ENCODE results near the gene KCNH1. TPM values are rescaled to one million over a fixed set of nuclear protein-coding genes. Genes with fewer than 3 reads are reported as not detected.
"Not testable (repeated sequence)": the region's sequence is repeated elsewhere in the genome, so short reads cannot be mapped to it uniquely, and the experiment has no call there.

Gene KCNH1
- polyA plus RNA-seq, 1 of the 3 experiments (the other 2 are of a cell fraction): 0.08 TPM

DNA sequence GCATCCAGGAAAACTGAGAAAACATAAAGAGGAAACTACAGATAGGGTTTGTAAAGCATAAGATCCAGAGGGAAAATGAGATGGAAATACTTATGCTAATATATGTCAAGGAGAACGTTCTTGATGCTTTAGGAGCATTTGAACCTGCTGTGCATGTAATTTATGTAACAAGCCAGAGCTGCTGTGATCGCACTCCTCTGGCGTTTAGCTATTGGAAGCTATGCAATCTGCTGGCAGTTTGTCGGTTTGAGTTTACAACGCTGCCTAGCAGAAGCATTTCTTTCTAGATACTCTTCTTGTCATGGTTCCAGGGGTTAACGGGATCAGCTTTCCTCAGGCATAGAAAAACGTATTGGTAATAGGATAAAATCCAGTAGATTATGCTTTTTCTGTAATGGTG, 182.7 kb downstream of the KCNH1 start:
- Histone ChIP-seq H3K4me2 (no peak overlapping the region), H3K4me1 (ENCODE audit: control insufficient read depth in 1 of 2, insufficient read depth in 2 of 2, low read depth in 1 of 2, low read length in 1 of 2) (peaks cover 0 to 8% of the 10 kb centered on the region in 2 experiments; a peak in 2 of 4 replicates), H3K9me3 (no peaks in the 10 kb centered on the region), H3K9me2 (no peaks in the 10 kb centered on the region), H3F3A (replicated peaks; ENCODE audit: insufficient read depth) (no peaks in the 10 kb centered on the region), H3K27ac (ENCODE audit: low read depth in 2 of 2, low read length in 1 of 2) (no peak overlapping the region), H3K4me3 (ENCODE audit: low read depth in 2 of 2, low read length in 1 of 2) (no peak overlapping the region), H3K27me3 (ENCODE audit: insufficient read depth) (no peaks in the 10 kb centered on the region), H3K79me2 (ENCODE audit: insufficient read depth) (no peaks in the 10 kb centered on the region), H2AFZ (ENCODE audit: low read depth) (no peak overlapping the region), H4K20me1 (ENCODE audit: insufficient read depth) (no peaks in the 10 kb centered on the region), H3K36me3 (replicated peaks in 1 of 2; ENCODE audit: control insufficient read depth in 1 of 2, insufficient read depth in 2 of 2, low read length in 1 of 2) (no peaks in the 10 kb centered on the region), H3K9ac (no peak overlapping the region)
- 58% methylated on average over 7 of the region's 7 CpGs for WGBS (ENCODE audit: low lambda C conversion rate)
- no peak for DNase-seq
- TF ChIP-seq SIN3A (IDR thresholded peaks at IDR 0.05; ENCODE audit: borderline replicate concordance, low read depth, low read length) (no peak), EZH2phosphoT487 (IDR thresholded peaks at IDR 0.05; ENCODE audit: borderline replicate concordance, low read depth) (no peak), RXRA (IDR thresholded peaks at IDR 0.05; ENCODE audit: borderline replicate concordance, low read depth) (no peak), TAF1 (IDR thresholded peaks at IDR 0.05; ENCODE audit: borderline replicate concordance, low read depth, low read length) (no peak)
- TF ChIP-seq, protein P1, sequence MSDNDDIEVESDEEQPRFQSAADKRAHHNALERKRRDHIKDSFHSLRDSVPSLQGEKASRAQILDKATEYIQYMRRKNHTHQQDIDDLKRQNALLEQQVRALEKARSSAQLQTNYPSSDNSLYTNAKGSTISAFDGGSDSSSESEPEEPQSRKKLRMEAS (IDR thresholded peaks at IDR 0.05; ENCODE audit: low read depth): no peak
- POLR2A ChIA-PET: no interaction called here
- CTCF ChIA-PET: interaction anchor here (0.8 to 1.0 kb wide), 3 partner anchors 182 to 367 kb away, joined by 3 to 4 read pairs (median 4); partner anchors contain the start of gene KCNH1

DNA sequence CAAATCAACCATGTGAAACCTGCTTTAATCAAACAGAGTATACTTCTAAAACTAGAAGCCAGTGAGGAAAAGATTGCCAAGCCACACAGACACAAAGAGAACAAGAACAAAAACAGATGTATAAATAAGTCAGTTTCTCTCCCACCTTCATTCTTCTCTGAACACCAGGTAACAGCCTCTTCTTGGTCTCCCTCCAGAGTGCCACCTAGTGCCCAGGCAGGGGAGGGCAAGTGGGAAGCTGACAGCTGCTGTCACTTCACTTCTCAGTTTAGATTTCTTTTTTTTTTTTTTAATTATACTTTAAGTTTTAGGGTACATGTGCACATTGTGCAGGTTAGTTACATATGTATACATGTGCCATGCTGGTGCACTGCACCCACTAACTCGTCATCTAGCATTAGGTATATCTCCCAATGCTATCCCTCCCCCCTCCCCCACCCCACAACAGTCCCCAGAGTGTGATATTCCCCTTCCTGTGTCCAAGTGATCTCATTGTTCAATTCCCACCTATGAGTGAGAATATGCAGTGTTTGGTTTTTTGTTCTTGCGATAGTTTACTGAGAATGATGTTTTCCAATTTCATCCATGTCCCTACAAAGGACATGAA, 183.9 kb downstream of the KCNH1 start:
- H4K20me1 ChIP-seq (ENCODE audit: insufficient read depth); H3K36me3 ChIP-seq (replicated peaks in 1 of 2; ENCODE audit: control insufficient read depth in 1 of 2, insufficient read depth in 2 of 2, low read length in 1 of 2); H3K4me2 ChIP-seq; H3K9ac ChIP-seq; H3K27ac ChIP-seq (ENCODE audit: low read depth in 2 of 2, low read length in 1 of 2); H3K9me3 ChIP-seq; H3K9me2 ChIP-seq; H3K4me3 ChIP-seq (ENCODE audit: low read depth in 2 of 2, low read length in 1 of 2); H3K79me2 ChIP-seq (ENCODE audit: insufficient read depth); H2AFZ ChIP-seq (ENCODE audit: low read depth); H3K27me3 ChIP-seq (ENCODE audit: insufficient read depth); H3K4me1 ChIP-seq (ENCODE audit: control insufficient read depth in 1 of 2, insufficient read depth in 2 of 2, low read depth in 1 of 2, low read length in 1 of 2); H3F3A ChIP-seq (replicated peaks; ENCODE audit: insufficient read depth): not testable (repeated sequence)
- POLR2A ChIA-PET: interaction anchor here (1.4 kb wide), 1 partner anchor 40 kb away, joined by 3 read pairs; no protein-coding TSS in a partner anchor
- CTCF ChIA-PET: interaction anchor here (0.8 to 3.6 kb wide), 12 partner anchors 9 to 368 kb away, joined by 3 to 18 read pairs (median 4); partner anchors contain the start of gene KCNH1
- TF ChIP-seq, protein P2, sequence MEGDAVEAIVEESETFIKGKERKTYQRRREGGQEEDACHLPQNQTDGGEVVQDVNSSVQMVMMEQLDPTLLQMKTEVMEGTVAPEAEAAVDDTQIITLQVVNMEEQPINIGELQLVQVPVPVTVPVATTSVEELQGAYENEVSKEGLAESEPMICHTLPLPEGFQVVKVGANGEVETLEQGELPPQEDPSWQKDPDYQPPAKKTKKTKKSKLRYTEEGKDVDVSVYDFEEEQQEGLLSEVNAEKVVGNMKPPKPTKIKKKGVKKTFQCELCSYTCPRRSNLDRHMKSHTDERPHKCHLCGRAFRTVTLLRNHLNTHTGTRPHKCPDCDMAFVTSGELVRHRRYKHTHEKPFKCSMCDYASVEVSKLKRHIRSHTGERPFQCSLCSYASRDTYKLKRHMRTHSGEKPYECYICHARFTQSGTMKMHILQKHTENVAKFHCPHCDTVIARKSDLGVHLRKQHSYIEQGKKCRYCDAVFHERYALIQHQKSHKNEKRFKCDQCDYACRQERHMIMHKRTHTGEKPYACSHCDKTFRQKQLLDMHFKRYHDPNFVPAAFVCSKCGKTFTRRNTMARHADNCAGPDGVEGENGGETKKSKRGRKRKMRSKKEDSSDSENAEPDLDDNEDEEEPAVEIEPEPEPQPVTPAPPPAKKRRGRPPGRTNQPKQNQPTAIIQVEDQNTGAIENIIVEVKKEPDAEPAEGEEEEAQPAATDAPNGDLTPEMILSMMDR (IDR thresholded peaks at IDR 0.05): peak; percentile 71
- peak; percentile 47 for TF ChIP-seq SMC3 (IDR thresholded peaks at IDR 0.05; ENCODE audit: low read depth, low read length)
- TF ChIP-seq NRF1 (IDR thresholded peaks at IDR 0.05; ENCODE audit: low read depth, low read length): 0 out of 2 replicates have a peak, but pooled peaks have one; percentile 4
- TF ChIP-seq RAD21 (IDR thresholded peaks at IDR 0.05; ENCODE audit: low read length): peak; percentile 60
- DNase-seq: peak; percentile 42
- WGBS (ENCODE audit: low lambda C conversion rate): no CpG with 5 or more reads among the region's 2 CpGs
